ENCODE data around the gene TH.

GRCh38 chr11:2155511-2155910 lies 16.1 kb downstream of the TH start:
- TF ChIP-seq CTCF (IDR thresholded peaks at IDR 0.05; ENCODE audit: low read depth, low read length) (no peak), POLR2A (IDR thresholded peaks at IDR 0.05; ENCODE audit: extremely low read depth, insufficient read length) (no peak)

Measured in NB4 (cell line).